Measurements from ENCODE around the gene ARHGAP23. TPM values are rescaled to one million over a fixed set of nuclear protein-coding genes. Genes with fewer than 3 reads are reported as not detected.
"Not testable (repeated sequence)": the region's sequence is repeated elsewhere in the genome, so short reads cannot be mapped to it uniquely, and the experiment has no call there.

ARHGAP23 gene
- polyA plus RNA-seq, 3 donors: 46.5 to 63.1 (median 54.8) TPM

GRCh38 chr17:38420518-38420917 is 7.7 kb upstream of the ARHGAP23 start:
- DNase-seq (ENCODE audit: low read depth in 3 of 3, low spot score in 2 of 3): no peak

- DNase-seq (ENCODE audit: low read depth in 3 of 3, low spot score in 2 of 3): no peak
These were observed 7.0 kb upstream of the ARHGAP23 start for GRCh38 chr17:38421171-38421841.

- DNase-seq (ENCODE audit: low read depth in 3 of 3, low spot score in 2 of 3): no peak
These were observed 6.1 kb upstream of the ARHGAP23 start for GRCh38 chr17:38421871-38422827.

GRCh38 chr17:38424297-38424972 is 3.8 kb upstream of the ARHGAP23 start:
- DNase-seq (ENCODE audit: low read depth in 3 of 3, low spot score in 2 of 3): no peak

- DNase-seq (ENCODE audit: low read depth in 3 of 3, low spot score in 2 of 3): no peak
These were observed 3.2 kb upstream of the ARHGAP23 start for GRCh38 chr17:38425031-38425430.

GRCh38 chr17:38425744-38426143 is 2.5 kb upstream of the ARHGAP23 start:
- DNase-seq (ENCODE audit: low read depth in 3 of 3, low spot score in 2 of 3): no peak

- no peak for DNase-seq (ENCODE audit: low read depth in 3 of 3, low spot score in 2 of 3)
These were observed 1.8 kb upstream of the ARHGAP23 start for GRCh38 chr17:38426441-38426840.

- DNase-seq (ENCODE audit: low read depth in 3 of 3, low spot score in 2 of 3): no peak
These were observed 909 bp upstream of the ARHGAP23 start for GRCh38 chr17:38427160-38427949.

GRCh38 chr17:38428643-38429371 is 543 bp downstream of the ARHGAP23 start:
- DNase-seq (ENCODE audit: low read depth in 3 of 3, low spot score in 2 of 3): no peak

- no peak for DNase-seq (ENCODE audit: low read depth in 3 of 3, low spot score in 2 of 3)
These were observed 1.3 kb downstream of the ARHGAP23 start for GRCh38 chr17:38429476-38430100.

GRCh38 chr17:38430316-38430715 is 2.1 kb downstream of the ARHGAP23 start:
- DNase-seq (ENCODE audit: low read depth in 3 of 3, low spot score in 2 of 3): no peak

- DNase-seq (ENCODE audit: low read depth in 3 of 3, low spot score in 2 of 3): no peak
These were observed 2.6 kb downstream of the ARHGAP23 start for GRCh38 chr17:38430822-38431221.

GRCh38 chr17:38431346-38432145 is 3.3 kb downstream of the ARHGAP23 start:
- no peak for DNase-seq (ENCODE audit: low read depth in 3 of 3, low spot score in 2 of 3)

- DNase-seq (ENCODE audit: low read depth in 3 of 3, low spot score in 2 of 3): no peak
These were observed 6.0 kb downstream of the ARHGAP23 start for GRCh38 chr17:38434178-38434665.

- no peak for DNase-seq (ENCODE audit: low read depth in 3 of 3, low spot score in 2 of 3)
These were observed 7.5 kb downstream of the ARHGAP23 start for GRCh38 chr17:38435795-38436194.

GRCh38 chr17:38436386-38436785 is 8.1 kb downstream of the ARHGAP23 start:
- DNase-seq (ENCODE audit: low read depth in 3 of 3, low spot score in 2 of 3): no peak

GRCh38 chr17:38437313-38437712 is 9.0 kb downstream of the ARHGAP23 start:
- DNase-seq (ENCODE audit: low read depth in 3 of 3, low spot score in 2 of 3): not testable (repeated sequence)

GRCh38 chr17:38439436-38439835 is 11.2 kb downstream of the ARHGAP23 start:
- no peak for DNase-seq (ENCODE audit: low read depth in 3 of 3, low spot score in 2 of 3)

Data from right renal cortex interstitium (tissue), 3 donors.